Activated T-cell treated with anti-CD3 and anti-CD28 coated beads for 48 hours (primary cell): Measurements from ENCODE around the gene KRTAP25-1.

Experiments used
- DNase-seq: peaks from one replicate; pipeline ENCODE4 v3.0.0-alpha.2; 2020; ENCODE audit warnings: low read depth

The KRTAP25-1 gene, protein sequence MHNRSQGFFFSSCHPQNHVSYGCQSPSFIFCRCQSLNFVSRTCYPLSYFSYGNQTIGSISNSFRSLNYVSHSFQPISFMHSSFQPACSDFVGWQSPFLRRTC

DNA sequence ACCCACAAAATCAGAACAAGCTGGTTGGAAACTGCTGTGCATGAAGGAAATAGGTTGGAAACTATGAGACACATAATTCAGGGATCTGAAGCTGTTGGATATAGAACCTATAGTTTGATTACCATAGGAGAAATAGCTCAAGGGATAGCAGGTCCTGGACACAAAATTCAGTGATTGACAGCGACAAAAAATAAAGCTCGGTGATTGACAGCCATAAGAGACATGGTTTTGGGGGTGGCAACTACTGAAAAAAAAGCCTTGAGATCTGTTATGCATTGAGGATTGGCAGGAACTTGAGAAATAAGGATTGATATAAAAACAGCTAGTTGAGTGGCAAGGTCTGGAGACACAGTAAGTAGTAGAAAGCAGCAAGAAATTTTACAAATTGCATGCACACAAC is at the start of gene KRTAP25-1:
KRTAP25-1 (minus strand) TSS at position 300 of the 400 bp plus-strand sequence; CDS start at position 276, 24 bp downstream.
- DNase-seq = no peak

DNA sequence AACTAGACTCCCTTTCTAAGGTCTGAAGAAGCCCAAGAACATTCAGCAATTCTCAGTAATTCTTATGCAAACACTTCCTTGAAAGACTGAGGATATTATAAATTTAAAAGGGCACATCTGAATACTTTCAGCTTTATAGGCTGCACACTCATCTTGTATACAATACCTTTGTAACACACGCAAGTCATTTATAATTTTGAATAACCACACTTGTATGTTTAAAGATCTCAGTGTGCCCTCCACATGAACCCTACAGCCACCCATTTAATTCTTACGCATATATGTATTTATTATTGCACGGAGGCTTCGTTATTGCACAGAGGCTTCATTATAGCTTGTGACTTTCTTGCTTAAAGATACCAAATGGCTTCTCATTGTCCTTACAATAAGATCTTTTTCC is 49.4 kb upstream of the KRTAP25-1 start:
- DNase-seq = no peak

DNA sequence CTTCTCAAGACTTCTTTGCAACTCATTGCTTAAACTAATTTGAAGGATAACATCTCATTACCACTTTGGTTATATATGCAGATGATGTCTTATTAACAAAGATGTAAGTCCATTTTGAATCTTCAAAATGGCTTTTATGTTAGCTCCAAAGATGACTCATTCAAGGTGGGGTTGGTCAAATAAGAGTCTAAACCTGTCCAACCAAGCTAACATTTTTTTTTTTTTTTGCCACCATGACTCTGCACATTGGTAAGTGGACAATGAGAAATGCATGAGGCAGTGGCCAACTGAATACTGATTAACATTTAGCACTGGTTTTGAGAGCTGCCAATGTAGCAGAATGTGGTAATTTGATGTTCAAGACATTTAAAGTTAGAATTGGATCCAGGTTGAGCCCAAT is 48.5 kb upstream of the KRTAP25-1 start:
- no peak for DNase-seq

DNA sequence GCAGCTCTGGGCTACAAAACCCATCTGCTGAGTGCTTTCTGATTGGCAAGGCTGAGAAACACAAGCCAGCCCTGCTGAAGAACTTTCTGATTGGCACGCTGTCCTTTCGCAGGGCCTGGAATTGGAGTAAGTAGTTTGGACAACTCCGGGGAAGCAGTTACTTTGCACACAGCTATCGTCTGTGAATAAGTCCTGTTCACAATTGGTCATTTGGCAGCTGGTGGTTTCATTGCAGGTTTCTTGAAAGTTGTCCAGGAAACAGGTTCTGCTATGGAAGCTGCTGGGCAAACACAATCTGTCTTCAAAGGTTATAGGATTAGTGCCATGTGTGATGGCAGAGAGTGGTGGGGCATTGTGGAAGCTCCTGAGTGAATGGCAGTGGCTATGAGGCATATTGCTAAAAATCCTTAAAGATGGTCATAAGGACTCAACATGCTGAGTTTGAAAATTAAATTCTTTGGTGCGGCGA is 48.0 kb upstream of the KRTAP25-1 start, which contains the start of gene KRTAP27-1:
KRTAP27-1 (minus strand) TSS at position 419 of the 469 bp plus-strand sequence; CDS start at position 393, 26 bp downstream.
- DNase-seq = no peak

DNA sequence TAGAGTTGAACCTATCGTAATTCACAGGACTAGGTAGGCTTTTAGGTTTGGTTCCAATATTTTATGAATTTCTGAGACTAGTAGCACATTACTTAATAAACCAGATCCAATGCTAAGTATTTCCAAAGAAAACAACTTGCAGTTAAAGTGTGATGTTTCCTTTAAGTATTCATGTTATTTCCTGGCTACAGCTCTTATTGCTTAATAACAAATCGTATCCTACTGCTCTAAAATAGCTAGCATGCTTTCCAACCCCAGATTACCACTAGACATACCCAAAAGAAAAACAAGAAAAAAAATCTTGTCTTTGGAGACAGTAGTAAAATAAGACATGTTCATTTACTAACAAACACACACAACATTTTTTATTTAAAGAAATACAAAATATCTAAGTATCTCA is 47.3 kb upstream of the KRTAP25-1 start:
- DNase-seq = no peak

DNA sequence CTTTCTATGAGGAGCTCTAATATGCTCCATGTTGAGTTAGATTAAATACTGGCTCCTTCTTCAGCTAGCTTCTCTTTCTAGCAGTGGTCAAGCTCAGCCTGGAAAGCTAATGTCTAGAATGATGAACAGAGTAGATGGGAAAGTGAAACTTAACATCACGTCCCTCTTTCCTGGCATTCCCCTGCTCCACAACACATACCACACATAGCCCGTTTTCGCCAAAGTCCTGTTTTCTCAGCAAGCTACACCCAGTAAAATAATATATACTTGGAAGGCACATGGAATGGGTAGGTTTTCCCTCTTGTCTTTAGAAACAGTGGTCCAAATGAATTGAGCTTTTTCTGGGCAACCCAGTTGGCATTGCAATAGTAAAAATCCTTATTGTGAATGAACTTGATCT is 44.4 kb upstream of the KRTAP25-1 start:
- no peak for DNase-seq

DNA sequence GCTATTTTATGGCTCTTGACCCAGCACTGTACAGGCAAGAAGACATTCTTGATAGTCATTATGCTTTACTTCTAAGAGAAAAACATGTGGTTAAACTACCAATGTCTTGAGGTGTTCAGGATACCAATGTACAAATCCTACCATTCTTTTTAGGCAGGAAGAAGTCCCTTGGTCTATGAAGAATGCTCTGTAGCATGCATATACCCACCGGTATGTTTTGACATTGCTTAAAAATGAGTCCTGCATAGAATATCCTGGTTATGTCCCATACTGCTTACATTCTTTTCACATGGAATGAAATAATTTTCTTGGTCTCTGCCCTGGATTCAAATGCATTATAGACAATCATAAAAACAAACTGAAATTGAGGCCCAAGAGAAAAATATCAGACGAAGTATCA is 43.4 kb upstream of the KRTAP25-1 start:
- no peak for DNase-seq

DNA sequence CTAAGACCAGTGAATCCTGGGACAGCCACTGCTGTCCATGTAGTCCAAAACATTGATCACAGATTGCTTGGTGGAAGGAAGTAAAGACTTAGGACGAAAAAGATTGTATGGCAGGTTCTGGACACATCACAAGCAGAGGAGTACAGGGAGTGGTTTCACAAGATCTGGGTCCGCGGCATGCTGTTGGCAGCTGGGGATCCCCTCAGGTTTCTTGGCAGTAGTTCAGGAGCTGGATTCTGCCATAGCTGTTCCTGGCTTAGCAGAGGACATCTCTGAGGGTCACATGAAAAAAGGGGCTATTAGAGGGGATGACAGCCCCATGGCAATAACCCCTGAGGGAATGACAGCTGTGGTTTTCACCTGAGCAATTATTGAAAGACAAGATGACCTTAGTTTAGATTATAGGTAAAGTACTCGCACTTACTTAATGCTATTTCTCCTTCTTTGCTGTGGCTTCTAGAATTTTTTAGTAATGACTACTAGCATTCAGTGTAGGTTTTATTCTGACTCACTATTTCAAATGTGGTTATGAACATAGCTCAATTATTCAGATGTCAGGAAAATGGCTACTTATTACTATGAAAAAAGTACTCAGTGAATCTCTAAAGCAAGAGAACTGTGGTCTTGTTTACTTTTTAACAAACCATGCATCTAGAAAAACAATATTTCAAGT is 40.0 kb upstream of the KRTAP25-1 start:
- no peak for DNase-seq

DNA sequence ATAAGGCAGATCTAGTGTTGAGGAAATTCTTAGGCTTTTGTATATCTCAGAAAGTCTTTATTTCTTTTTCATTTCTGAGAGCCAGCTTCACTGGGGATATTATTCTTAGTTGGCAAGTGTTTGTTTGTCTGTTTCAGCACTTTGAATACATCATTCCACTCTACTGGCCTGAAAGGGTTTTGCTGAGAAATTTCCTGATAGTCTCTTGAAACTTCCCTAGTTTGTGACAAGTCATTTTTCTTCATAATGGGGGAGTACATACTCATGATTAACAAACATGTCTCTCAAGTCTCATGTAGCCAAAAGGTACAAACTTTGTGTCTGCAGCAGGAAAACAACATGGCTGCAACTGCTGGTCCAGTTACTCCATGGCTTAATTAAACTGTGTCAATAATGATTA is 37.1 kb upstream of the KRTAP25-1 start:
- no peak for DNase-seq

DNA sequence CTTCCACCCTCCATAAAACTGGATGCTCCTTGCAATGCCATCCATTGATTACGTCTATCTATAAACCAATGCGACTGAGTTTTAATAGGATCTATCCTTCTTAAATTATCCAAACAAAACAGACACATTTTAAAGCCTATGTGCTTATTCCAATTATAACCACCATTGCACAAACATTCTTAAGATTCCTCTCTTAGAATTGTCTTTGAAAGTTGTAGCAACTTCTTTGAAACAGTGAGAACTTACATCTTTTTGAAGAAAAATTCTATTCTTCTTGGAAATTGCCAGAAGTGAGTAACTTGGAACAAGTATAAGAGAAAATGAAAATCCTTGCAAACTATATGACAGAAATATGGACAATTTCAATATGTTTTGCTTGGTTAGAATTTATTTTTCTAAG is 30.9 kb upstream of the KRTAP25-1 start, which contains the start of gene KRTAP26-1:
KRTAP26-1 (minus strand) TSS at position 101 of the 400 bp plus-strand sequence. CDS start 280 bp downstream, outside the sequence.
- no peak for DNase-seq

DNA sequence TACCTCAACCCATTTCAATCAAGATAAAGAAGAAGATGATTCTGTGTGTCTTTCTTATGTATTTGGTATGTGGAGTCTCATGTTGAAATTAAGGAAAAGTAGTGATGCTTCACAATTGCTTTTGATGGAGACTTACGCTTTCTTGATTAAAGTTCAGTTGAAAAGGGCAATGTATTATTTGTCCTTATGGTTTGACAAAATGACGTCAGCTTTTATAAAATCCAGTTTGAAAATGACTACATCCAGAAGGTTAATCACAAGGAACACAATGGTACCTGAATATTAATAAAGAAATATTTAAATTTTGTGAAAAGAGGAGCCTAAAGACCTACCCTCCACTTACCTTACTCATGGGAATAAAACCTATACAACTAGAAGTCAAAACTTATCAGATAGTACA is 26.4 kb upstream of the KRTAP25-1 start:
- no peak for DNase-seq

DNA sequence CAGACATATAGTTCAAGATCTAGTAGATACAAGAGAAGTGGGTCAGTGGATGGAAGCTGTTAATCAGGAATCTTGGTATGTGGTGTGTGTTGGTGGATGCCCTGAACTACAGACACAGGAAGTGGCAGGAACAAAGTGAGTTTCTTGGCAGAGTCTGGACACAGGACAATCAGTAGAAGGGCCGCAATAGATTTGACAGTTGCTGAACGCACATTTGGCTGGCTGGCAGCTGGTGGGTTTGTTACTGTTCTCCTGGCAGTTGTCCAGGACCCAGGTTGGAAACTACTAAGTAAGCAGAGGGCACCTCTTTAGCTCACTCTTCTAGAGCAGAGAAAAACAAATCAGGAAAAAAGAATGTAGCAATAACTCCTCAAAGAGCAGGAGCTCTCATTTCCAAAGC is 17.6 kb upstream of the KRTAP25-1 start:
- no peak for DNase-seq

DNA sequence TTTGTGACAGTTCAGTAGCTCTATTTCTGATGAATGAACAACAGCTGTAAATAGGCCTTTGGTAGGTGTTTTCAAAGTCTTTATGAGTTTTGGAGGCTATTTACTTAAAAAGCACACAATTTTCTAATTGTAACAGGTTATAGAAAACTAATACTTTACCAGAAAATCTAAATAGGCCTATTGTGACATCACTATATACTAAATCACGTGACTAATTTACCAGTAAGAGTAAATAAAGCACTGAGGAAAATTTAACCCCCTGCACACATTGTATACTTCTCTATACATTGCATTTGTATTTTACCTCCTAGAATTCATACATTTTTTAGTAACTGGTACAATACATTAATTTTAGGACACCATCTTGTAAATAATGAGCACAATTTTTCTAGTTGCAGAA is 15.8 kb upstream of the KRTAP25-1 start:
- DNase-seq = no peak

DNA sequence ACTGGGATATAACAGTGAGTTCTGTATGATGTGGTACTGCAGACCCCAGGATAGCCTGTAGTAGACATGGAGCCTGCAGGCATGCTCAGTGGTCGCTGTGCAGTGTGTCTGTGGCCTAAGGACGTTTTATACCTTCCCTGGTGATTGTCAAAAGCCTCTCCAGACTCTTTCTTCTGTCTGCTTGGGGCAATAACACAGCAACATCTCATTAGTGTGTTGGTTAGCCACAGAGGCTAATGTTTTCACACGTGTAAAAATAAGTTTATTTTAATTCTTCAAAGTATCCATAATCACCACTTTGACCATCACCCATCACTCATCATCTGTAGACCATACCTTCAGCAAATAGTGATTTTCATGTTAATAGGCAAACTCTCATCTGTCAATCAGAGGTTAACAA is 6.5 kb downstream of the KRTAP25-1 start, which contains the start of gene KRTAP24-1:
KRTAP24-1 (minus strand) TSS at position 101 of the 400 bp plus-strand sequence; CDS start at position 83, 18 bp downstream.
- DNase-seq = no peak

DNA sequence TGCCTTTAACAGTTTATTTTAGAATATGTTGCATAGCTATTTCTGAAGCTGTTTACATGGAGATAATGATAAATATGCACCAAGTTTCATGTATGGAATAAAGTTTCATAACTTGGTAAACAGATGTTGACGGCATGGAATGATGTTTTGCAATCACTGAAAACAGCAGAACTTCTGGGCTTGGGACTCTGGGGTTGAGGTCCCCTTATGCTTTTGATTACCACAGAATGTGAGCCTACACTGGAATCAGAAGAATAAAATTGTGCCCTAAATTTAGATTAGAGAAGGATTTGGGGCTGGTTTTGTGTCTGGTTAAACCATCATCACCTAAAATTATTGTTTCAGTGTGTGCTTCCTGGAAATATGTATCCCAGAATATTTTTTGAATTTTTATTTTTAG is 17.7 kb downstream of the KRTAP25-1 start:
- DNase-seq = no peak

DNA sequence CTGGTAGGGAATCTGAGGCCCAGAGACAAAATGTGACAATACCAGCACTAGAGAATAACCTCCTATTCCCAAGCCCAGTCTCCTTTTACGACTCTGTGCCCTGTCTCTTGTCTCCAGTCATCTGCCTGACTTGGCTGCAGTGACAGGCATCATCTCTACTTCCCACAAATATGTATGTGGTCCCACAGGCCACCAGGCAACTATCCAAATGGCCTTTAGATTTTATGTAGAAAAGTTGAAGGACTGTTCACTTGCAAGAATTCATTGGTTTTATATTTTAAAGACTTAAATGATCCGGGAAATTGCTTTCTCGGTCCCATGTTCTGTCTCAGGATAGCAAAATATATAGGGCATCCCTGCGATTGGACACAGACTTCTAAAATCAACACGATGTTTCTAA is 18.2 kb downstream of the KRTAP25-1 start:
- DNase-seq = no peak

DNA sequence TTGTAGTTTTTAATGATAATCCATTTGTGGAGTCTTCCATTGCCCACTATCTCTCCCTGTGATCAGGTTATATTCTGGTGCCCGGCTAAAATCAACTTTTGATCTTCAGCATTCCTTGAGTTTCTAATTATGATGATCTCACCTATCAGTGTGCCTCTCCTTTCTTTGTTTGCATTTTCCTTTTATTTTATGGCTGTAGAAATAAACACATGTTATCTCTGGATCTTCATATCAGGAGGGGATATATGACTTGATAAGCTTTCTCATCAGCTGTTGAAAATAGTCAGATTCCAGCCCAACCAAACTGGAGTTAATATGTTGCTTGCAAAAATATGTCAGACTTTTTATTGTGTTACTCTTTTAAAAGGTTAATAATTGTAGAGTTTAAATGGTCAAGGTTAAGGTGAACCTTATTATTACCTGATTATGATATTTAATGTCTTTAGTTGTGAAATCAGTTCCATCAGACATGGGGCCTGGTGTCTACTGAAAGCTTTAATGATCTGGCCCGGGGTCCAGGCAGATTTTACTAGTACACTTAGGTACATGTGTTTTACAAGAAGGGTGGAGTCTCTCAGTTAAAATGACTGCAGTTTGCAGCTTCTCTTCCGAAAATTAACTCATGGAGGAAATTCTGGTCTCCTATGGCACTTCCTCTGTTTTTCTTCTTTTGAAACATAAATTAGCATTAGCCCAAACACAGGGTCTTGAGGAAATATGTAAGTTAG is 19.3 kb downstream of the KRTAP25-1 start:
- DNase-seq = no peak

DNA sequence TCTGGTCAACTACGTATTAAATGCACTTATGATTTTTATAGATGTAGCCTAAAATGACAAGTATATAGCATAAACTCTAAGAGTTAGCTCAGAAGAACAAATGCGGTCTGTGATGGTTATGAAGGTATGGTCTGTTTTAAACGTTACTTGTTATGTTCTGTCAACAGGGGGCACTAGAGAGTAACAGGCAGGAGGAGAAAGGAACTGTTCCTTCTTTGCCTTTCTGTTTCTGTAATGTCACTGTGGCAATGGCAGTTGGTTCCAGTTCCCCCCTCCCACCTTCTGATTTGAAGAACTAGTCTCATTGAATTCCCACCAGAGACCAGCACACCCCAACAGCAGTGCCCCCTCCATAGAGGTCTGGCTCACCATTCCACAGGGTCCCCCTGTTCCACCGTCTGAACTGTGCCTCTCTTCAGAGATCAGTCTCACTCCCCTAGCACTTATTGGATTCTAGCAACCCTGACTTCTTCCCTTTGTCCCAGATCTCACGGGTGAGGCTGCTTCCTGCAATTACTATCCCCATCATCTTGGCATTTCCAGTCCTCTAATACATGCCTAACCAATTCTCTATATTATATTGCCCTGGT is 20.6 kb downstream of the KRTAP25-1 start:
- no peak for DNase-seq

DNA sequence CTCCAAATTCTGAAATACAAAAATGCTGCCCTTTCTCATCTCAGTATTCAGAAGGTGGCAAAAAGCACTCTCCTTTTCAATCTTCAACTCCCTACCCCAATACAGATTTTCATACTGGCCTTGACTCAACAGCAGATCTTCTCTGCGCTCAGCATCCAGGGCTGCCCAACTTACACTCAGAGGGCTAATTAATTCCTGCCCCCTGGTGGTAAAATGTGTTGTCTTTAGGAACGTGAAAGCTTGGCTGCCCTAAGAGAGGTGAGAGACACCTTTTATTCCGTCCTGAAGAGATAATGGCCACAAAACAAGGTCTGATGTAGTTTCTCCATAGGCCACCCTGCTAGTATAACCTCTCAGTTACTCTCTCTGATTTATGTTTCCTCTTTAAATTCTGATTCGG is 31.5 kb downstream of the KRTAP25-1 start:
- DNase-seq = no peak

DNA sequence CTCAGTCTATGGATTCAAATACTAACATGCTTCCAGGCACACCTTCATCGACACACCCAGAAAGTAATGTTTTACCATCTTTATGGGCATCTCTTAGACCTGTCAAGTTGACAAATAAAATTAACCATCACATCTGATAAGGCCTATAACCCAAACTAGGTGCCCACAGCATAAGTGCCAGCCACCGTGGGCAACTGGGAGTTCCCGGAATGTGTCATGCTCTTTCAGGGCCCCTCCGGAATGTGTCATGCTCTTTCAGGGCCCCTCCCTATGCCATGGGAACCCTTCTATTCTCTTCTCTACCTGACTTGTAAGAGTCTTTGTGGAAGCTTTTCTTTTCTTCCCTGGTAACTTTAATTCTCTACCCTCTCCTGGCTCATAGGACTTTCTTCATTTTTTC is 33.2 kb downstream of the KRTAP25-1 start:
- no peak for DNase-seq

DNA sequence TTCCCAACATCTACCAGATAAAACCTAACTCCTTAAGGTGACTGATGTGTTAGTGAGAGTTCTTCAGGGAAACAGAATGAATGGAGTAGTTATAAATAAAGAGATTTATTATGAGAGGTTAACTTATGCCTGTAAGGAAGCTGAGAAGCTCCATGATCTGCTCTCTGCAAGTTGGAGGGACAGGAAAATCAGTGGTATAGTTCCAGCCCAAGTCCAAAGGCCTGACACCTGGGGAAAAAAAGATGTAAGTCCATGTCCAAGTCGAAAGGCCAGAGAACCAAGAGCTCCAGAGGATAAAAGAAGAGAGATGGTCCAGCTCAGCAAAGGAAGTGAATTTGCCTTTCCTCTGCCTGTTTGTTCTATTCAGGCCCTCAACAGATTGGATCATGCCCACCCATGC is 33.6 kb downstream of the KRTAP25-1 start:
- DNase-seq = no peak

DNA sequence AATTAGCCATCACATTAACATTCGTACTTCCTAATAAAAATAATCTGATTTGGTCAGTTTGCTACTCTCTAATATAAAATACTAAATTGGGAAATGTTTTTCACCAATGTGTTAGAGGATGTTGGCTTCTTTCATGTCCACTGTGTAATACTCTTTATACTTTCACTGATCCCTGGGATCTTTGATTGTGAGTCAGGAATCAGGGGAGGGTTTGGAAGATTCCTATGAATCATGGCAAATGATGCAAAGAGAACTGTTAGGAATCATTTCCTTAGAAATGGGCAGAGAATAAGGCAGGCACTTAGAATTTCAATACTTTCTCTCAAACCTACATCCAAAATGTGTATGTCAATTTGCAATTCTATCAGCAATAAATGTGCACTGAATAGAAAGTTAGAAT is 37.5 kb downstream of the KRTAP25-1 start:
- DNase-seq = no peak

DNA sequence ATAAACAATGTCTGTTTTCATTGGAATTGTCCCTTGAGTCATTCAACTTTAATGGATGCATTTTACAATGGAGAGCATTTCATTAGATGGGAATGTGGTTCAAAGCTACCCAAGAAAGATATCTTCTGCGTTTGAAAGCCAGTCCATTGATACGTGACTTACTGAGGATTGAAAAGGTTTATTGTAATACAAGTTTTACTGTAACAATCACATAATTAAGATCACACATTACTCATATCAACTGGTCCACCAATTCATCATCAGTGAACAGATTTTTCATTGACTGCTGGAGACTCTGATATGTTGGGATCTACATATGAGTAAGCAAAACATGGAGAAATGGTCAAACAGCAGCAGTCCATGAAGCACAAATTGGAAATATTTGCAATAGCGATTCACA is 39.4 kb downstream of the KRTAP25-1 start:
- DNase-seq = no peak
